ENCODE measurements around the gene TMEM126B. TPM values are rescaled to one million over a fixed set of nuclear protein-coding genes. Genes with fewer than 3 reads are reported as not detected.
"Not testable (repeated sequence)": the region's sequence is repeated elsewhere in the genome, so short reads cannot be mapped to it uniquely, and the experiment has no call there.

TMEM126B gene
- total RNA-seq, 1 donor from 2014 or later, result 49.6 TPM

DNA sequence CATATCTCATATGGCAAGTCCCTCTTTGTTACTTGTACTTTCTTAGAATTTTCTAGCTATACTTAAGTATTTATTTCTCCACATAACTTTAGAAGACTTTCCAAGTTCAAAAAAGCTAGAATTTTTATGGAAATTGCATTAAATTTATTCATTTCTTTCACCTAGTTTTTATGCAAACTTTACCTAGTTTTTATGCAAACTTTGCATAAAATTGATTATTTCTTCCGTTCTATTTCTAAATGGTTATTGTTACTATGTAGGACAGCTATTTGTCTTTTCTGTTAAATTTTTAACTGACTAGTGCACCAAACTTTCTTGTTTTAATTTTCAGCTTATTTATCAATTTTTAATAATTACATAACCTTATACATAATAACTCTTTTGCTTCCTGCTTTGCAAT, 39.8 kb downstream of the TMEM126B start:
- no peaks in the 10 kb centered on the region for H3K9me3 ChIP-seq
- TF ChIP-seq, protein P1, sequence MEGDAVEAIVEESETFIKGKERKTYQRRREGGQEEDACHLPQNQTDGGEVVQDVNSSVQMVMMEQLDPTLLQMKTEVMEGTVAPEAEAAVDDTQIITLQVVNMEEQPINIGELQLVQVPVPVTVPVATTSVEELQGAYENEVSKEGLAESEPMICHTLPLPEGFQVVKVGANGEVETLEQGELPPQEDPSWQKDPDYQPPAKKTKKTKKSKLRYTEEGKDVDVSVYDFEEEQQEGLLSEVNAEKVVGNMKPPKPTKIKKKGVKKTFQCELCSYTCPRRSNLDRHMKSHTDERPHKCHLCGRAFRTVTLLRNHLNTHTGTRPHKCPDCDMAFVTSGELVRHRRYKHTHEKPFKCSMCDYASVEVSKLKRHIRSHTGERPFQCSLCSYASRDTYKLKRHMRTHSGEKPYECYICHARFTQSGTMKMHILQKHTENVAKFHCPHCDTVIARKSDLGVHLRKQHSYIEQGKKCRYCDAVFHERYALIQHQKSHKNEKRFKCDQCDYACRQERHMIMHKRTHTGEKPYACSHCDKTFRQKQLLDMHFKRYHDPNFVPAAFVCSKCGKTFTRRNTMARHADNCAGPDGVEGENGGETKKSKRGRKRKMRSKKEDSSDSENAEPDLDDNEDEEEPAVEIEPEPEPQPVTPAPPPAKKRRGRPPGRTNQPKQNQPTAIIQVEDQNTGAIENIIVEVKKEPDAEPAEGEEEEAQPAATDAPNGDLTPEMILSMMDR (IDR thresholded peaks at IDR 0.05), result no peak
- H3K4me1 ChIP-seq, result peaks cover 6% of the 10 kb centered on the region
- H3K36me3 ChIP-seq, result no peaks in the 10 kb centered on the region
- DNase-seq (no peak), ATAC-seq (no peak)
- no peaks in the 10 kb centered on the region for H3K27me3 ChIP-seq (ENCODE audit: low read depth)
- intact Hi-C loops (cut with DNase I), result no loop called here
- no peak overlapping the region for H3K4me3 ChIP-seq
- no peak overlapping the region for H3K27ac ChIP-seq

DNA sequence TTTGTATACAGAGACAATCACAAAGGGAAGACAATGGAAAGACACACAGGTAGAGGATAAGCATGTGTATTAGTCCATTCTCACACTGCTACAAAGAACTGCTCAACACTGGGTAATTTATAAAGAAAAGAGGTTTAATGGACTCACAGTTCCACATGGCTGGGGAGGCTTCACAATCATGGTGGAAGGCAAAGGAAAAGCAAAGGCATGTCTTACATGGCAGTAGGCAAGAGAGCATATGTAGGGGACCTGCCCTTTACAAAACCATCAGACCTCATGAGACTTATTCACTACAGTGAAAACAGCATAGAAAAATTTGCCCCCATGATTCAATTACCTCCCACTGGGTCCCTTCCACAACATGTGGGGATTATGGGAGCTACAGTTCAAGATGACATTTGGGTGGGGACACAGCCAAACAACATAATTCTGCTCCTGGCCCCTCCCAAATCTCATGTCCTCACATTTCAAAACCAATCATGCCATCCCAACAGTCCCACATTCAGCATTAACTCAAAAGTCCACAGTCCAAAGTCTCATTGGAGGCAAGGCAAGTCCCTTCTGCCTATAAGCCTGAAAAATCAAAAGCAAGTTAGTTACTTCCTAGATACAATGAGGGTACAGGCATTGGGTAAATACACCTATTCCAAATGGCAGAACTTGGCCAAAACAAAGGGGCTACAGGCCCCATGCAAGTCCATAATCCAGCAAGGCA, 42.7 kb downstream of the TMEM126B start:
- H3K36me3 ChIP-seq; H3K9me3 ChIP-seq; H3K4me1 ChIP-seq; H3K27me3 ChIP-seq (ENCODE audit: low read depth); H3K4me3 ChIP-seq; ATAC-seq; H3K27ac ChIP-seq; DNase-seq; intact Hi-C loops (cut with DNase I): not testable (repeated sequence)

DNA sequence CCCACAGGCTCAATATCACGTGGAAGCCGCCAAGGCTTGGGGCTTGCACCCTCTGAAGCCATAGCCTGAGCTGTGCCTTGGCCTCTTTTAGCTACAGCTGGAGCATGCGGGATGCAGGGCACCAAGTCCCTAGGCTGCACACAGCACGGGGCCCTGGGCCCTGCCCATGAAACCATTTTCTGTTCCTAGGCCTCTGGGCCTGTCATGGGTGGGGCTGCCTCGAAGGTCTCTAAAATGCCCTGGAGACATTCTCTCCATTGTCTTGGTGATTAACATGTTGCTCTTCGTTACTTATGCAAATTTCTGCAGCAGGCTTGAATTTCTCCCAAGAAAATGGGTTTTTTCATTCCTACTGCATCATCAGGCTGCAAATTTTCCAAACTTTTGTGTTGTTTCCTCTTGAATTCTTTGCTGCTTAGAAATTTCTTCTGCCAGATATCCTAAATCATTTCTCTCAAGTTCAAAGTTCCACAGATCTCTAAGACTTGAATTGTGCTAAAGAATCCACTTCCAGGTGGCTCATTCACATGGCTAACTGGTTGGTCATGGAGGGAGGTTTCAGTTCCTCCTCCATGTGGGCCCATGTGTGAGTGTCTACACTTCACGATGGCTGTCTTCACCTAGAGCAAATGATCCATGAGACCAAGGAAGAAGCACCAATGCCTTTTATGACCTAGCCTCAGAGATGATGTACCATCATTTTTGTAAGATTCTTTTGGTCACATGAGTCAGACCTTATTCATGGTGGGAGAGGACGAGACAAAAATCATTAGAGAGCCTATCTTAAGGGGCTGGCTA, 43.9 kb downstream of the TMEM126B start:
- peak; percentile 26 for DNase-seq
- TF ChIP-seq, protein P1 (IDR thresholded peaks at IDR 0.05), result no peak
- Histone ChIP-seq H3K27ac (no peak overlapping the region), H3K27me3 (ENCODE audit: low read depth) (no peaks in the 10 kb centered on the region), H3K36me3 (no peaks in the 10 kb centered on the region), H3K9me3 (no peaks in the 10 kb centered on the region), H3K4me1 (no peaks in the 10 kb centered on the region), H3K4me3 (no peak overlapping the region)
- intact Hi-C loops (cut with DNase I), result no loop called here
- ATAC-seq, result no peak

DNA sequence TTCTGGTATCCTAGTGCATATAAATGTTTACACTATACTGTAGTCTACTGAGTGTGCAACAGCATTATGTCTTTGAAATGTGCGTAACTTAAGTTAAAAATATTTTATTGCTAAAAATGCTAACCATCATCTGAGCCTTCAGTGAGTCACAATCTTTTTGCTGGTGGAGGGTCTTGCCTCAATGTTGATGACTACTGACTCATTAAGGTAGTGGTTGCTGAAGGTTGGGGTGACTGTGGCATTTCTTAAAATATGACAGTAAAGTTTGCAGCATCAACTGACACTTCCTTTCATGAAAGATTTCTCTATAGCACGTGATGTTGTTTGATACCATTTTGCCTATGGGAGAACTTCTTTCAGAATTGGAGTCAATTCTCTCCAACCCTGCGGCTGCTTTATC, 45.0 kb downstream of the TMEM126B start:
- Histone ChIP-seq H3K27ac (no peak overlapping the region), H3K9me3 (no peaks in the 10 kb centered on the region), H3K4me3 (no peak overlapping the region), H3K27me3 (ENCODE audit: low read depth) (no peaks in the 10 kb centered on the region), H3K4me1 (no peaks in the 10 kb centered on the region), H3K36me3 (no peaks in the 10 kb centered on the region)
- TF ChIP-seq, protein P1 (IDR thresholded peaks at IDR 0.05), result no peak
- intact Hi-C loops (cut with DNase I), result no loop called here
- DNase-seq (no peak), ATAC-seq (no peak)

DNA sequence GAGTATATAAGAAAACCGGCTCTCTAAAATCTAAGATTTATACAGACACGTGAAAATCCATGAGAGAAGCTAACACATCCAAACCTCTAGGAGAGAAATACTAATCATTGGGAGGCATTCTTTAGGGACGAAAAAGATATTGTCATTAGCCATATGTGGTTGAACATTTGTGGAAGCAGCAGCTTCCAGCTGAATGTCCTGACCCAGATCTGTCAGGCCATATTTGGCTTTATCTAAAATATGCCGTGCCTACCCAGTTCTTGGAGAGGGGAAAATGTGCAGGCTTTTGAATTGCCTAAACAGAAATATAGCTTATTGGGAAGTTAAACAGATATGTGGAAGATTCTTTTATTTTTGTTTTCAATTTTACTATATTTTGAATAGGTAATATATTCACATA, 51.2 kb downstream of the TMEM126B start:
- ATAC-seq (no peak), DNase-seq (no peak)
- Histone ChIP-seq H3K27ac (no peak overlapping the region), H3K9me3 (no peaks in the 10 kb centered on the region), H3K4me3 (no peak overlapping the region), H3K4me1 (peaks cover 8% of the 10 kb centered on the region), H3K27me3 (ENCODE audit: low read depth) (no peaks in the 10 kb centered on the region), H3K36me3 (no peaks in the 10 kb centered on the region)
- TF ChIP-seq, protein P1 (IDR thresholded peaks at IDR 0.05), result no peak
- intact Hi-C loops (cut with DNase I), result no loop called here

DNA sequence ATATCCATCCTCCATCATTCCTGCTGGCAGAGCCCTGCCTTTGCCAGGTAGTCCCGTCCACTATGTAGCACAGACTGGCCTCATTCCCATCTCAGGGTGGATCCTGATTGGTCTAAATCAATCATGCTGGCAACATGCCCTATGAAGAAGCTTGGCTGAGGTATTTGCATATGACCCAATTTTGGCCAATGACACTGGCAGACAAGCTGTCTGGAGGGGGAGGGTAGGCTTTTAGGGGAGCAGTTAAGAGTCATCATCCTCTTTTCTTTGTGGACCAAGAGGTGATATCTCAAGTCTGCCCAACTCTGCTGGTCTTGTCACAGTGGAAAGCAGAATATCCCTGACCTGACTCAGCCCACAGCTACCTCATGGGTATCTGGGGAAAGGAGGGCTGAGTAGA, 52.5 kb downstream of the TMEM126B start:
- intact Hi-C loops (cut with DNase I), result no loop called here
- ATAC-seq, result no peak
- H3K27me3 ChIP-seq (ENCODE audit: low read depth), result no peaks in the 10 kb centered on the region

More for the DNA sequence above, 52.5 kb downstream of the TMEM126B start:
- no peak overlapping the region for H3K27ac ChIP-seq
- no peaks in the 10 kb centered on the region for H3K36me3 ChIP-seq
- no peak overlapping the region for H3K4me3 ChIP-seq
- H3K9me3 ChIP-seq, result no peaks in the 10 kb centered on the region
- H3K4me1 ChIP-seq, result peaks cover 10% of the 10 kb centered on the region
- TF ChIP-seq, protein P1 (IDR thresholded peaks at IDR 0.05), result no peak
- DNase-seq, result no peak
